ENCODE results near the gene NACC2. TPM values are rescaled to one million over a fixed set of nuclear protein-coding genes. Genes with fewer than 3 reads are reported as not detected.

NACC2 gene
- total RNA-seq, 1 experiment from 2014 or later: not detected

GRCh38 chr9:136022731-136023409, 72.2 kb downstream of the NACC2 start:
- Histone ChIP-seq H3K4me2 (ENCODE audit: low read depth, low read length, poor library complexity, severe bottlenecking) (no peak overlapping the region), H3K9me2 (replicated peaks; ENCODE audit: insufficient read depth, low read length) (no peaks in the 10 kb centered on the region), H4K20me1 (ENCODE audit: insufficient read depth, low read depth, low read length) (no peaks in the 10 kb centered on the region), H3K4me1 (ENCODE audit: low read length) (peaks cover 6% of the 10 kb centered on the region), H3K27ac (ENCODE audit: low read length) (no peak overlapping the region), H3K79me2 (ENCODE audit: low read length) (no peaks in the 10 kb centered on the region), H3K4me3 (ENCODE audit: low read length) (no peak overlapping the region), H3K36me3 (ENCODE audit: insufficient read depth, low read length) (no peaks in the 10 kb centered on the region), H3K27me3 (ENCODE audit: low read length) (no peaks in the 10 kb centered on the region), H2AFZ (ENCODE audit: low read length) (no peak overlapping the region), H3K9ac (ENCODE audit: low read length) (no peak overlapping the region), H3K9me3 (ENCODE audit: low read length) (no peaks in the 10 kb centered on the region)
- peak; percentile 41 for DNase-seq

- H3K27me3 ChIP-seq (ENCODE audit: low read length): no peaks in the 10 kb centered on the region
- no peak overlapping the region for H3K4me3 ChIP-seq (ENCODE audit: low read length)
- H3K4me2 ChIP-seq (ENCODE audit: low read depth, low read length, poor library complexity, severe bottlenecking): no peak overlapping the region
- H4K20me1 ChIP-seq (ENCODE audit: insufficient read depth, low read depth, low read length): 0 out of 2 replicates have a peak, but pooled peaks cover 1% of the 10 kb centered on the region
- H3K9ac ChIP-seq (ENCODE audit: low read length): no peak overlapping the region
- no peaks in the 10 kb centered on the region for H3K9me2 ChIP-seq (replicated peaks; ENCODE audit: insufficient read depth, low read length)
- H3K27ac ChIP-seq (ENCODE audit: low read length): no peak overlapping the region
- no peaks in the 10 kb centered on the region for H3K9me3 ChIP-seq (ENCODE audit: low read length)
- no peaks in the 10 kb centered on the region for H3K79me2 ChIP-seq (ENCODE audit: low read length)
- H2AFZ ChIP-seq (ENCODE audit: low read length): no peak overlapping the region
- no peak for DNase-seq
- H3K4me1 ChIP-seq (ENCODE audit: low read length): peaks cover 6% of the 10 kb centered on the region
- H3K36me3 ChIP-seq (ENCODE audit: insufficient read depth, low read length): no peaks in the 10 kb centered on the region
These were observed 73.0 kb downstream of the NACC2 start for GRCh38 chr9:136021872-136022681.

- Histone ChIP-seq H3K9me2 (replicated peaks; ENCODE audit: insufficient read depth, low read length) (no peaks in the 10 kb centered on the region), H3K27ac (ENCODE audit: low read length) (no peak overlapping the region), H2AFZ (ENCODE audit: low read length) (no peak overlapping the region), H3K9me3 (ENCODE audit: low read length) (no peaks in the 10 kb centered on the region), H3K4me2 (ENCODE audit: low read depth, low read length, poor library complexity, severe bottlenecking) (no peak overlapping the region), H4K20me1 (ENCODE audit: insufficient read depth, low read depth, low read length) (0 out of 2 replicates have a peak, but pooled peaks cover 7% of the 10 kb centered on the region), H3K4me3 (ENCODE audit: low read length) (no peak overlapping the region), H3K4me1 (ENCODE audit: low read length) (peaks cover 11% of the 10 kb centered on the region), H3K9ac (ENCODE audit: low read length) (no peak overlapping the region), H3K27me3 (ENCODE audit: low read length) (no peaks in the 10 kb centered on the region), H3K36me3 (ENCODE audit: insufficient read depth, low read length) (no peaks in the 10 kb centered on the region), H3K79me2 (ENCODE audit: low read length) (no peaks in the 10 kb centered on the region)
- no peak for DNase-seq
These were observed 73.8 kb downstream of the NACC2 start for GRCh38 chr9:136021171-136021871.

- Histone ChIP-seq H3K79me2 (ENCODE audit: low read length) (no peaks in the 10 kb centered on the region), H3K4me1 (ENCODE audit: low read length) (peaks cover 11% of the 10 kb centered on the region), H3K4me2 (ENCODE audit: low read depth, low read length, poor library complexity, severe bottlenecking) (no peak overlapping the region), H3K9me3 (ENCODE audit: low read length) (no peaks in the 10 kb centered on the region), H3K27ac (ENCODE audit: low read length) (no peak overlapping the region), H3K9me2 (replicated peaks; ENCODE audit: insufficient read depth, low read length) (no peaks in the 10 kb centered on the region), H3K36me3 (ENCODE audit: insufficient read depth, low read length) (no peaks in the 10 kb centered on the region), H3K27me3 (ENCODE audit: low read length) (no peaks in the 10 kb centered on the region), H4K20me1 (ENCODE audit: insufficient read depth, low read depth, low read length) (0 out of 2 replicates have a peak, but pooled peaks cover 7% of the 10 kb centered on the region), H3K4me3 (ENCODE audit: low read length) (no peak overlapping the region), H3K9ac (ENCODE audit: low read length) (no peak overlapping the region), H2AFZ (ENCODE audit: low read length) (no peak overlapping the region)
- DNase-seq: peak; percentile 38
These were observed 74.4 kb downstream of the NACC2 start for GRCh38 chr9:136020671-136021070.

GRCh38 chr9:136020206-136020605, 74.9 kb downstream of the NACC2 start:
- Histone ChIP-seq H3K9me2 (replicated peaks; ENCODE audit: insufficient read depth, low read length) (no peaks in the 10 kb centered on the region), H3K27ac (ENCODE audit: low read length) (no peak overlapping the region), H3K9ac (ENCODE audit: low read length) (no peak overlapping the region), H3K4me1 (ENCODE audit: low read length) (peaks cover 11% of the 10 kb centered on the region), H3K27me3 (ENCODE audit: low read length) (no peaks in the 10 kb centered on the region), H2AFZ (ENCODE audit: low read length) (no peak overlapping the region), H3K36me3 (ENCODE audit: insufficient read depth, low read length) (no peaks in the 10 kb centered on the region), H3K9me3 (ENCODE audit: low read length) (no peaks in the 10 kb centered on the region), H3K79me2 (ENCODE audit: low read length) (no peaks in the 10 kb centered on the region), H4K20me1 (ENCODE audit: insufficient read depth, low read depth, low read length) (0 out of 2 replicates have a peak, but pooled peaks cover 7% of the 10 kb centered on the region), H3K4me3 (ENCODE audit: low read length) (no peak overlapping the region), H3K4me2 (ENCODE audit: low read depth, low read length, poor library complexity, severe bottlenecking) (no peak overlapping the region)
- no peak for DNase-seq

- Histone ChIP-seq H3K9me3 (ENCODE audit: low read length) (no peaks in the 10 kb centered on the region), H3K4me3 (ENCODE audit: low read length) (no peak overlapping the region), H3K4me2 (ENCODE audit: low read depth, low read length, poor library complexity, severe bottlenecking) (no peak overlapping the region), H3K36me3 (ENCODE audit: insufficient read depth, low read length) (no peaks in the 10 kb centered on the region), H2AFZ (ENCODE audit: low read length) (no peak overlapping the region), H3K4me1 (ENCODE audit: low read length) (peaks cover 11% of the 10 kb centered on the region), H4K20me1 (ENCODE audit: insufficient read depth, low read depth, low read length) (0 out of 2 replicates have a peak, but pooled peaks cover 7% of the 10 kb centered on the region), H3K79me2 (ENCODE audit: low read length) (no peaks in the 10 kb centered on the region), H3K27me3 (ENCODE audit: low read length) (no peaks in the 10 kb centered on the region), H3K27ac (ENCODE audit: low read length) (no peak overlapping the region), H3K9me2 (replicated peaks; ENCODE audit: insufficient read depth, low read length) (no peaks in the 10 kb centered on the region), H3K9ac (ENCODE audit: low read length) (no peak overlapping the region)
- no peak for DNase-seq
These were observed 75.4 kb downstream of the NACC2 start for GRCh38 chr9:136019681-136020060.

- Histone ChIP-seq H3K4me3 (ENCODE audit: low read length) (no peak overlapping the region), H3K4me1 (ENCODE audit: low read length) (peaks cover 11% of the 10 kb centered on the region), H3K9ac (ENCODE audit: low read length) (no peak overlapping the region), H3K4me2 (ENCODE audit: low read depth, low read length, poor library complexity, severe bottlenecking) (no peak overlapping the region), H3K36me3 (ENCODE audit: insufficient read depth, low read length) (no peaks in the 10 kb centered on the region), H3K9me2 (replicated peaks; ENCODE audit: insufficient read depth, low read length) (no peaks in the 10 kb centered on the region), H4K20me1 (ENCODE audit: insufficient read depth, low read depth, low read length) (0 out of 2 replicates have a peak, but pooled peaks cover 7% of the 10 kb centered on the region), H2AFZ (ENCODE audit: low read length) (no peak overlapping the region), H3K79me2 (ENCODE audit: low read length) (no peaks in the 10 kb centered on the region), H3K27me3 (ENCODE audit: low read length) (no peaks in the 10 kb centered on the region), H3K9me3 (ENCODE audit: low read length) (no peaks in the 10 kb centered on the region), H3K27ac (ENCODE audit: low read length) (no peak overlapping the region)
- no peak for DNase-seq
These were observed 75.9 kb downstream of the NACC2 start for GRCh38 chr9:136019041-136019680.

Data from Karpas-422 (cell line).